ENCODE data around the gene PDAP1.
A peak's percentile ranks its signal among the peaks of the same experiment; 100 is the strongest.

PDAP1 gene

DNA sequence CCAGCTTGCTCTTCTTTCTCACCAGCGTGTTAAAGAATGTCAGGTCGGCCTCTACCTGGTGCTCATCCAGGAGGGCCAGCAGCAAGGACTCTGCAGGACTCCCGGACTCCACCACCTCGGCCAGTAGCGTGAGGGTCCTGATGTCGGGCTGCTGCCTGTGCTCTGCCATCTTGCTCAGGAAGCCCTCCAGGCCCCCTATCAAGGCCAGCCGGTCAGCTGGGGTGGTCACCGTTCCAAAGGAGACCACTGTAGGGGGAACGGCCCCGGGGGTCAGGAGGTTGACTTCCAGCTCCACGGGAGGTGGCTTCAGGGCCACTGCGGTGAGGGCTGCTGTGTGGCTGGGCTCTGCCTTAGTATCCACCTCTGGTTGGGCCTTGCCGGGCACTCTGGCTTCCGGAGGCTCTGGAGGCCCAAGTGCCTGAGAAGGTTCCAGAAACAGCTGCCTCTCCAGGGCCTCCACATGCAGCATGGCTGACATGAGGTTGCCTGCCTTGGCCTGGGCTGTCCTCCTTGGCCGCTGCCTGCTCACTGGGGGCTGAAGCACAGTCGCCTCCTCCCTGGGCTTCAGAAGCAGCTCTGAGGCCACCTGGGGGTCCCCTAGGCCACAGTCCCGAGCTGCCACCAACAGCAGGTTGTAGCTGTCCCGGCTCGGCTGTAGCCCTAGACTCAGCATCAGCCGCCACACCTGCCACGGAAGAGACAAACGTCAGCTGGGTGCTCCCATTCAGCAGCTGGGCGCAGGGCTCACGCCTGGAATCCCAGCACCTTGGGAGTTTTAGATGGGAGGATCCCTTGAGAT, 16.7 kb upstream of the PDAP1 start:
- DNase-seq, result no peak

DNA sequence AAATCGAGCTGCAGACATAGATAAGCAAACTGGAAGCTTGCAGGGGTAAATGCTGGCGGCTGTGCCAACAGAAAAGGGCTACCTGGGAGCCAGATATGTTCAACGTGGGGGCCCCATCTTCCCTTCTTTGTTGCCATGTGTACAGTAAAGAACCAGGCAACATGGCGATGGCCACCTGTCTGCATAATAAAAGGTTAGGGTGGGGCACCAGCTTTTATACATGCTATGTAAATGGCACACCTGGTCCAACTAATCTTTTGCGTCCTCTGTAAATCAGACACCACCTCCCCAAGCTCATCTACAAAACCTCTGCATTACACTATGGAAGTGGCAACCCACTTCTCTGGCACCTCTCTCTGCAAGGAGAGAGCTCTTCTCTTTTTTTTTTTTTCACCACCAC, 14.2 kb upstream of the PDAP1 start:
- peak; percentile 75 to 92 for DNase-seq

DNA sequence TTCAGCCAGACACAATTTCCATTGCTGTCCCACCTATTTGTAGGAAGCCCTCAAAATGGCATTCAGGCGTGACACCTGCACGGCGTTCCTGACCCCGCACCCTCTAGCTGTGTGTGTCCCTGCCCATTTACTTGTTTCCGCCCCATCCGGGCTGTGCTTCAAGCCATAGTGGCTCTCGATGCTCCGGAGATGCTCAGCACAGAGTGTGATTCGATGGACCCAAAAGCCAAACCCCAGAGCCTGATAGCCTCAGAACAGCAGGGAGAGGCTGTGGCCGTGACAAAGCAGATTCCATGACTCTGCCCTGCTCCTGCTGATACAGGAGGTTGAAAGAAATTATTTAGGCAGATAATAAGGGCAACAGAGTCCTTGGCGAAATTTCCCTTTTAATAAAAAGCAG, 13.8 kb upstream of the PDAP1 start:
- DNase-seq, result peak; percentile 26 to 53

DNA sequence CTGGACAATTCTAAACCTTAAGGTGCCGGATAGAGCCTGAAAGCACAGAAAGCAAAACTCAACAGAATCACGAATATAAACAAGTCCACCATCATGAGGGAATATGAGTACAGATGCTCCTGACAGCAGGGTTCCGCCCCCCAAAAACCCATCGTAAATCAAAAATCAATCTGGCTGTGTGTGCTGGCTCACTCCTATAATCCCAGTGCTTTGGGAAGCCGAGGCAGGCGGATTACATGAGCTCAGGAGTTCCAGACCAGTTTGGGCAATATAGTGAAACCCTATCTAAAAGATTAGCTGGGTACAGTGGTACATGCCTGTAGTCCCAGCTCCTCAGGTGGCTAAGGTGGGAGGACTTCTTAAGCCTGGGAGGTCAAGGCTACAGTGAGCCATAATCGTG, 12.6 kb upstream of the PDAP1 start:
- no peak for DNase-seq

DNA sequence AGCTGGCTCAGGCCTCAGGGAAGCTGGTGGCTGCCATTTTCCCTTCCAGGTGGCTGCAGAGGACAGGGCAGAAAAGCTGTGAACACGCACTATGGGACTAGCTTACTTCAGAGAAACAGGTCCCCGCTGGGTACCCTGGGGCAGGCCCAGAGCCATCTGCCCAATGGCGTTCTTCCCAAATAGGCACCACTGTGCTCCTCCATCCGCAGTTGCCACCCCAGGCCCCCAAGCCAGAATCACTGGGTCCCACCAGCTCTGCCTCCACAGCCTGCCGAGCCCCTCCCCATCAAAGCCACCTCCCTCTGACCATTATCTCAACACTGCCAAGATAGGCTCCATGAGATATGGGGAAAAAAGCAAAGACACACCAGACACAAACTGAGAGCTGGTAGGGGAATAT, 11.8 kb upstream of the PDAP1 start:
- no peak for DNase-seq

DNA sequence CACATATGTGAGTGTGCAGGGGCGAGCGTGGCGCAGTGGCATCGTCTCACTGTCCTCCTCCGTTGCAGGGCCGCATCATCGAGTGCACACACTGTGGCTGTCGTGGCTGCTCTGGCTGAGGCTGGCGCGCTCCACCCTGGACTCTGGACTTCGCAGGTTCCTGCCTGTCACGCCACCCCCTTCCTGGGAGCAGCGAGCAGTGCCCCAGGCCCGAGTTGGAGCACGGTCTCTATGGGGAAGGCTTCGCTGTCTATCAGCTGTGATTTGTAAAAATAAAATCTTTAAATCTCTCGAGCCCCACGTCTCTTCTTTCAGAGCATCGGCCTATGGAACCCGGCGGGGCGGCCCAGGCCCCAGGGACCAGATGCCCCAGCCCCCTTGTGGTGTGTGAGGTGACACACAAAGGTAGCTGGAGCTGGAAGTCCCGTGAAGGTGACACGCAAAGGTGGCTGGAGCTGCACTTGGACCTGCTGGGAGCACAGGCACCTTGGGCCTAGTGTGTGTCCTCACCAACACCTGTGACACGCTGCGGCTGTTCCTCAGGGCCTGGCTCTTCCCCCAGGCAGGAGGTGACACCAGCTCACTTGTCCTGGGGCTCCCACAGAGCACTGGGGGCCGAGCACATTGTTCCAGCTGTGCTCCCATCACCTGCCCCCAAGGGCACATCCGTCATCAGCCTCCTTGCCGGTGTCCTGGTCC, 11.1 kb upstream of the PDAP1 start:
- DNase-seq, result no peak

DNA sequence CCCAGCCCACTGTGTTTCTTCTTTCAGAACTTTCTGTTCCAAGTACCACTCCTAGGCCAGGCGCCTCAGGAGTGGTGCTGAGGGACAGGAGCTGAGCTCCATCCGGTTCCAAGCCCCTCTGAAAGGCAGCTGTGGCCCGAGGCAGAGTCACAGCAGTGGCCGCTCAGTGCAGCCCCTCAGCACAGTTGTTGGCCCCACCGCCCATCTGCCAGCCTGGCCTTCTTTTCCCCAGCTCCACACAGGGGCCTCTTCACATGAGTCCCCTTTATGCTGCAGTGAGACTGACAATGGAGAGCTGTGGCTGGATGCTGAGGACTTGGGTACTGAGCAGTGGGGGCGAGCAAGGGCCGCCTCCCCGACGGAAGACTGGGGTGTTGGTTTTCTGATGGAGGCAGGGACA, 9.9 kb upstream of the PDAP1 start:
- DNase-seq, result no peak

DNA sequence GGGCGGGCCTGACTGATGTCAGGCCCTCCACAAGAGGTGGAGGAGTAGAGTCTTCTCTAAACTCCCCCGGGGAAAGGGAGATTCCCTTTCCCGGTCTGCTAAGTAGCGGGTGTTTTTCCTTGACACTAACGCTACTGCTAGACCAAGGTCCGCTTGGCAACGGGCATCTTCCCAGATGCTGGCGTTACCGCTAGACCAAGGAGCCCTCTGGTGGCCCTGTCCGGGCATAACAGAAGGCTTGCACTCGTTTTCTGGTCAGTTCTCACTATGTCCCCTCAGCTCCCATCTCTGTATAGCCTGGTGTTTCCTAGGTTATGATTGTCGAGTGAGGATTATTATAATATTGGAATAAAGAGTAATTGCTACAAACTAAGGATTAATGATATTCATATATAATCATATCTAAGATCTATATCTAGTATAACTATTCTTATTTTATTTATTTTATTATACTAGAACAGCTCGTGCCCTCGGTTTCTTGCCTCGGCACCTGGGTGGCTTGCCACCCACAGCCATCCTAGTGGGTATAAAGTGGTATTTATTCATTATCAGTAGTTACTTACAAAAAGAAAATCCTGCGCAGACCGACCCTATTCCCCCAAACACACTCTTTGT, 7.2 kb upstream of the PDAP1 start:
- DNase-seq, result peak; percentile 26 to 61

DNA sequence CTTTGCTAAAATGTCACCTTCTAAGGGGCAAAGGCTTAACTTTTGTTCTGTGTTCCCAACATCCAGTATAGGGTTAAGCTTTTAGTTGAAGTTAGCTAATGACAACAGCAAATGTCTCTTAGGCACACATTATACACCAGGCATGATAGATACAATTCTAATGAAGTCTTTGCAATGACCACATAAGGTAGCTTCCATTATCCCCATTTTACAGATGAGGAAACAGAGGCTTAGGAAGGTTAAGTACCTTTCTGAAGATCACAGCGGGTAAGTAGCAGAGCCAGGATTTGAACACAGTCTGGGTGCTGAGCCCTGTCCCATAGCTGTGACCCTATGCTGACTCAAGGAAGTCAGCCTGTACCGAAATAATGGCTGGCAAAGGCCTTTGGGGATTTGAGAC, 2.2 kb upstream of the PDAP1 start:
- no peak for DNase-seq

DNA sequence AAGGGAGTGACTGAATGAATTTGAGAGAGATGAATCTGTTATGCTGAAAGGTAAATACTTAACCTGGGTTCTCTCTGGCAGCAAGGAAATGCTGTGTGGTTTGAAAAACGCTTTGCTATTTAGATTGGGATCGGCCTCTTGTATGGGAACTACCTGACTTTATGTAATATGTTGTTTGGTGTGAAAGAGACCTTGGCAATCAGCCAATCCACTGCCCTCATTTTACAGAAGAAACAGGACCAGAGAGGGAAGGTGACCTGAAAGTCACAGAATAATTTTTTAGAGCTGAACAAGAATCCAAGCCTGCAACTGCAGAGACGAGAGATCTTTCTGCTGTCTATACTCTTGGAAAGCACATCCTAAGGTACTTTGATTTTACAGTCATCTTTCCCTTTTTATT, 1.4 kb upstream of the PDAP1 start:
- DNase-seq, result no peak

DNA sequence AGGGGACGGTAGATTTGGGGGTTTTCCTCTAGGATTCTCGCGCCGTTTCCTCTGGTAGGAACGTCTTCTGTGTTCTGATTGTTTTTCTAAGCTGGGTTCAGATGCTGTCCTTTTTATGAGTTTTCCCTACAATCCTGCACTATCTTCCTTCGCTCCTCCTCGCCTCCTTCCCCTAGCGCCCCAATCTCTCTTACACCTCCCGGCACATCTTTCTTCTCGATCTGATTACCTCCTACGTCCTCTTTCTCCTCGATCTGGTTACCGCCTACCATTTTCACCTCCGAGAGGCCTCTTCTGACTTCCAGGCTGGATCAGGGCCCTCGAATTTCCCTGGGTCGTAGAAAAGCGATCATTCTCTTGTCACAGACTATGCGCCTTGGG, 785 bp upstream of the PDAP1 start:
- DNase-seq, result no peak

DNA sequence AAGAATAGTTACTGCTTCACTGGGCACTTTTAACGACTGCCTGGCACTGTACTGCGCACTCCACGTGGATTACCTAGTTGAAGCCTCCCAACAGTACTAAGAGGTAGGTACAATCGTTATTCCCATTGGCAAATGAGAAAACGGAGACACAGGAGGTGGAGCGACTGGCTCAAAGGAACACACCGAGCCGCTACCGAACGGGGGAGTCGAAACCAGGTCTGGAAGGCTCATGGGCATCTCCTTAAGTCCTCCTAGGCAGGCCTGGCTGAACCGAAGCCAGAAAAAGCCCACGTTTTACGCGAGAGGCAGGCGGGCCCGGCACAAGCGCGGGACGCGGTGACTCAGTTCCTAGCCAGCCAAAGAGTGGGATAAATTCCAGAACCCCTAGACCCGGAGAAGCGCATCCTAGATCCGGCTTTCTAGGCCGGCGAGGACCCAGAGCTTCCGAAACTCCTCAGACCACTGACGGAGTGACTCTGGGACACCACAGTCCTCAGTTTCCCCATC, 472 bp downstream of the PDAP1 start:
- DNase-seq, result peak in 1 of 2 experiments; percentile 49

DNA sequence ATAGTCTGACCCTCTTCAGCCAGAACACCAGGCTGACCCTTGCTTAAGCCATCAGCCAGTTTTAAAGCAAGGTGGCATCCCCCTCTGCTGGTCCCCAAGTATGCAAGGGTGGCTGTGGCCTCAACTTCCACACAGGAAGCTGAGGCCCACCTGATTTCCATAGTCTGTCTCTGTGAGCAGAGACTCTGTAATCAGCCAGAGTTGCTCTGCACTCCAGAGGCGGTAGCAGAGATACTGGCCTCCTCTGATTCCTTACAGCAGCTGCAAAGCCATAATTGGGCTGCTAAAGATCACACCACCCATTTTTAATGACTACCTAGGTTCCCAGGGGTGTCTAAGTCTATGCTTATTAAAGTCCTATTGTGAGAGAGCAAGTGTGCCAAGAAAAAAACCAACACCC, 1.8 kb downstream of the PDAP1 start:
- DNase-seq, result no peak

DNA sequence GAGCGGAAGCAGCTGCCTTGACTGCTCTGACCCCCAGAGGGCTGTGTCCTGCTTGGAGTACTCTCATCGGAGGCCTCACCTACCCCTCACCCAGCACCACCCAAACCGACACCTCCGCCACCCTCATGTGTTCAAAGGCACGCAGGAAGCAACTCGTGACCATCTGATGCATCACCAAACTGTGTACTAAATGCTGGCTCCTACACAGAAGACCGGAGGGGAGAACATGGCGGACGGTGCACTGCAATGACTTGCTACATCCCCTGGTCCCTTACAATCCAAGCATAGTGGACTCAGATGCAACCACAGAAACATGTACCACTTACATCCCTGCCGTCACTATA, 3.4 kb downstream of the PDAP1 start:
- DNase-seq, result no peak

DNA sequence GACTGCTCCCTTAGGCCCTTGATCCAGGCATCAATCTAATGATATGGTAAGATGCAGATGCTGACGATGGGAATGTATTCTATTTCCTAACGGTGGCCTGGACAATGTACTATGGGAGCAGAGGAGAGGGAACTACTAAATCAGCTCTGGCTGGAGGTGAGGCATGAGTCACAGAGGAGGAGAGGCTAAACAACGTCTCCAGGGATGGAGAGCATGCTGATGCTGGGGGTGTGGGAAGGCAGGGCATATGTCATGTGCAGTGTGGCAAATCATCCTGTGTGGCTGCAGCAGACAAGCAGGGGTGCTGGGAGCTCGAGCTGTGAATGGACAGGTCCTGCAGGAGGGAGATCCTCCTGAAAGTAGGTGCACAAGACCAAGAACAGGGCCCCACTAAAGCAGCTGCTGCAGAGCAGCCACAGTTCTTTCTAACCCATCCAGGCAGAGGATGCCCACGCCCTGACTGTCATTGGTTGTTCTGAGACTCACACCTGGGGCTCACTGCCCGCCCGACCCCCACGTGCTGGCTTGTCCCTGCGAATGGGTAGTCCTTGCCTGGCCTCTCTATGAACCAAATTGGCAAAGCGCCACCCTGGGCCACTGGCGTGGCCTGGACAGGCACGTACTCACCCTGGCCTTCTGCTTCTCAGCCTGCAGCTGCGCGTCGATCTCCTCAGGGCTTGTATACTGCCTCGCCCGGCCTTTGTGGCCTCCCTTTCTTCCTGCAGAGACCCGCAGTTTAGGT, 4.0 kb downstream of the PDAP1 start:
- DNase-seq, result no peak

DNA sequence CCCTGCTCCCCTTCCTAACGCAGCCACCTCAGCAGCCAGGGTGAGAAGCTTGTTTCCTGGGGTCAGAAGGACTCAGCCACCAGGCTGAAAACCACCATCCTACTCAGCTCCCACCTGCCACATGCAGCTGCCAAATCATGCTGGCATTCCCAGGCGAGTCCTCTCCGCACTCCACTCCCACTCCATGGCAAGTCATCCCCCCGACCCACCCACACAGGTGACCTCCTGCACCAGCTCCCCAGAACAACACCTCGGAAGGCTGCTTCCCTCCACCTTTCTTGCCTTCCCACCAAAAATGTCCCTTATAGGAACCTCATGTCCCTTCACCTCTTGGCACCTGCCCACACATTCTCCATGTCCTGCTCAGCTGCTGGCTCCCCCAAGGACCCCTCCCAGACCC, 4.6 kb downstream of the PDAP1 start:
- DNase-seq, result no peak

DNA sequence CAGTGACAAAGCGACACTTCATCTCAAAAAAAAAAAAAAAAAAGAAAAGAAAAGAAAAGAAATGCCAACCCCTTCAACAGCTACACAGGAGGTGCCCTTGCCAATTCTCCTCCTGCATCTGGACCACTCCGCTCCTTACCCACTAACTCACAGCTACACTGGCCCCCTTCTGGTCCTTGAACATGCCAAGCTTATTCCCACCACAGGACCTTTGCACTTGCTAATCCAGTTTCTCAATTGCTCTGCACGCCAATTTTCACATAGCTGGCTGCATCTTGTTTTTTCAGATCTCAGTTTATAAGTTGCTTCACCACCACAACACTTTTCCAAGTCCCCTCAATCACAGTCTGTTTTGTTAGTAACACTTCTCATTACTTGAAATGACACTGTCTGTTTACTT, 5.5 kb downstream of the PDAP1 start:
- DNase-seq, result no peak

DNA sequence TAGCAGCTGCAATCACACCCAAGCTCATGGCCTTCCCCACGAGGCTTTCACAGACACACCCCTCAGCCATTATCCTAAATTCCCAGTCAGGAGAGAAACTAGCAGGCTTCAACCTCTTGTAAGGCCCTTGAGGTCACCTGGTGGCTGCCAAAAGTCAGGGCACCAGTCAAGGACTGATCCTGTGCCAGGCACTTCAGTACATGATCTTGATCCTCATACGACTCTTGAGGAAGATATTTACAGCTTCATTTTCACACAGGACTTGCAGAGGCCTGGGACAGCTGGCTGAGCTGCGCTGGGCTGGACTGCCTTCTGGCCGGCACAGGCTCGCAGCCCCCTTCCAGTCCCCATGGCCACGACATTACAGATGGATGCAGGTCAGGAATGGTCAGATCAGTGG, 8.8 kb downstream of the PDAP1 start:
- no peak for DNase-seq

DNA sequence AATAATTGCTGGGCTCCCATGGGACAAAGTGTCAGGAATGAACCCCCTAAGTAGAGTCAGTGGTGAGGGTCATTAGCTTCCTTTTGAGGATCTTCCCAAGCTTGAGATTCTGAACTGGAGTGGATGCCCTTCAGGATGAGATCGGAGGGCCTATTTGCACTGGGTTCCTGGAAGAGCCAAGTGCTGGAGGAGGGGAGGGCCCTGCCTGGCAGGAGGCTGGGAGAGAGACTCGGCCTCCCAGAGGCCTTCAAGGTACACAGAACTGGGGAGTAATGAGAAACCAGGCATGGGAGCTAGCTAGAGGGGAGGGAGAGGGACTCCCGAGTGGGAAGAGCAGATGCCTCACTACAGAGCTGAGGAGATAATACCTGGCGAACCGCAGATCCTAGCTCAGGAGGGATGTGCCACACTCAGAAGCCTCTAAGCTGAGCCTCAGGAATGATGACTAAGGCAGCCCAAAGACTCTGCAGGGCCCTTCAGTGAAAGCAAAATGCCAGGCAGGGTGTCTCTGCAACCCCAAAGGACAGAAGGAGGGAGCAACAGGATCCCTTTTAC, 9.4 kb downstream of the PDAP1 start:
- no peak for DNase-seq

DNA sequence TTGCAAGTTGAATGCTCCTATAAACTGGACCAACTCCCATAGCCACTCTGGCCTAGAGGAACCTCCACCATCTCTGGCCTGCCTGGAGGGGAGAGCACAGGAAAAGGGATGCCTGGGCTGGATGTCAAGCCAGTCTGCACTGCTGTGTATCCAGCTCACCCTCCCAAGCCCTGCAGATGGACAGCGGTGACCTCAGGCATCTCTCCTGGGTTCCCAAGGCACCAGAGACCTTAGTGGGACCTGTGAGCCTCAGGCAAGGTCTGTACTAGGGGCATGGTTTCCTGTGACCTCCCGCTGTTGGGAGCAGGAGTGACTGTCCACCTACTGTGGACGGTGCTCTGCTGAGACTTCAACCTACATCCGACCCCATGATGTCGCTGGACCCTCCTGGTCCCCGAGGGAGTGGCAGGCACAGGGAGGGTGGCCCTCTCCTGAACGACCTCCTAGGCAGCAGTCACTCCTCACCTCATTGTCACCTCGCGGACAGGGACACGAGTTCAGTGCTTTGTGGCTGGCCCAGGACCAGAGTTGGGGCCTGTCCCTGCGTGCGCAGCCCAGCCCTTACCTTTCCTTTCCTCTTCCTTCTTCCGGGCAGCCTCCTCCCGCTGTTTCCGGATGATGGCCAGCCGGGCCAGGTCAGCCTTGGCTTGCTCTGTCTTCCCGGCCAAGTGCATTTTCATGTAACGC, 11.0 kb downstream of the PDAP1 start:
- no peak for DNase-seq

DNA sequence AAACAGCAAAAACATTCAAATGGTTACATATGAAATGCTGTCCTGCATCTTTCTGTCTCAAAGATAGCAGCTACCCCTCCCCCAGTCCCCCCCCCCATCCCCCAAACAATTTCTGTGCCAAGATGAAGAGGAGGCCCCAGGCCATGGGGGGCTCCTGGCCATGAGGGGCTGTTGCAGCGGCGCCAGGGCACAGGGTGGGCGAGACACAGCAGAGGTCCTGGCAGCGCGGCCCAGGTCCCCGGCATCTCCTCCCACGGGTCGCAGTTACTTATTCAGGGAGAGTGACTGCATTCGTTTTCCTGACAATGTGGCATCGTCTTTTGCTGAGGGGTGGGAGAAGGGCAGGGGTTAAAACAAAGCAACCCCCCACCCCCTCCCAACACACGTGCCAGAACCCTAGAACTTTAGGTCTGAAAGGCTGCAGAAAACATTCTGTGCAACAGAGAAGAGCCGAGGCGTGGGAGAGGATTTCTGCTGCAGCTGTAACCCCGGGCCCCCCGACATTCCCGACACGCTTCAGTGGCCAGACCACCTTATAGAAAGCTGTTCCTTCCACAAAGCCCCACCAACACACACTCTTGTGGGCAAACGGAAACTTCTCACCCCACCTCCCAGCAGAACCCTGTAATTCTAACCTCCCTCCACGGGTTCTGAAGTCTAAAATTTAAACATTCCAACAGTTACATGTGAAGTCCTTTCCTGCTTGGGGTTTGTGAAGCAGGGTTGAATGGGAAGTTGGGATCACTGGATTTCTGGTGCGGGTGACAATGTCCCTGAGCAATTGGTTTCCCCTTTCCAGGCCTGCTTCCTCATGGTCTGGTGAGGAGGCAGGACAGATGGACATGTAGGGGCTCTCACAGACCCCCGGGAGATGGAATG, 11.7 kb downstream of the PDAP1 start:
- DNase-seq, result no peak
